ENCODE data around the gene JPH4.
A peak's percentile ranks its signal among the peaks of the same experiment; 100 is the strongest.
"Not testable (repeated sequence)": the region's sequence is repeated elsewhere in the genome, so short reads cannot be mapped to it uniquely, and the experiment has no call there.

The JPH4 gene

GRCh38 chr14:23538785-23539184 lies 39.8 kb downstream of the JPH4 start:
- no peak for DNase-seq (ENCODE audit: low read depth, low spot score)
- H3K4me3 ChIP-seq (ENCODE audit: low read length) = no peak overlapping the region

- no peak overlapping the region for H3K4me3 ChIP-seq (ENCODE audit: low read length)
- DNase-seq (ENCODE audit: low read depth, low spot score) = no peak
These were observed 40.4 kb downstream of the JPH4 start for GRCh38 chr14:23538050-23538718.

- no peak overlapping the region for H3K4me3 ChIP-seq (ENCODE audit: low read length)
- no peak for DNase-seq (ENCODE audit: low read depth, low spot score)
These were observed 41.1 kb downstream of the JPH4 start for GRCh38 chr14:23537351-23538049.

GRCh38 chr14:23536906-23537305 lies 41.7 kb downstream of the JPH4 start:
- H3K4me3 ChIP-seq (ENCODE audit: low read length); DNase-seq (ENCODE audit: low read depth, low spot score): not testable (repeated sequence)

GRCh38 chr14:23536494-23536893 lies 42.1 kb downstream of the JPH4 start:
- no peak for DNase-seq (ENCODE audit: low read depth, low spot score)
- no peak overlapping the region for H3K4me3 ChIP-seq (ENCODE audit: low read length)

- no peak for DNase-seq (ENCODE audit: low read depth, low spot score)
- no peak overlapping the region for H3K4me3 ChIP-seq (ENCODE audit: low read length)
These were observed 42.6 kb downstream of the JPH4 start for GRCh38 chr14:23535943-23536342.

GRCh38 chr14:23533652-23534435 lies 44.7 kb downstream of the JPH4 start:
- H3K4me3 ChIP-seq (ENCODE audit: low read length) = no peak overlapping the region
- no peak for DNase-seq (ENCODE audit: low read depth, low spot score)

GRCh38 chr14:23532658-23533057 lies 45.9 kb downstream of the JPH4 start:
- DNase-seq (ENCODE audit: low read depth, low spot score) = no peak
- no peak overlapping the region for H3K4me3 ChIP-seq (ENCODE audit: low read length)

- DNase-seq (ENCODE audit: low read depth, low spot score) = no peak
- H3K4me3 ChIP-seq (ENCODE audit: low read length) = no peak overlapping the region
These were observed 47.2 kb downstream of the JPH4 start for GRCh38 chr14:23531391-23531790.

- peak; percentile 41 for DNase-seq (ENCODE audit: low read depth, low spot score)
- H3K4me3 ChIP-seq (ENCODE audit: low read length) = no peak overlapping the region
These were observed 48.1 kb downstream of the JPH4 start for GRCh38 chr14:23530375-23531055.

- no peak for DNase-seq (ENCODE audit: low read depth, low spot score)
- H3K4me3 ChIP-seq (ENCODE audit: low read length) = no peak overlapping the region
These were observed 49.6 kb downstream of the JPH4 start for GRCh38 chr14:23529016-23529415.

GRCh38 chr14:23528555-23528954 lies 50.0 kb downstream of the JPH4 start:
- DNase-seq (ENCODE audit: low read depth, low spot score) = no peak
- no peak overlapping the region for H3K4me3 ChIP-seq (ENCODE audit: low read length)

GRCh38 chr14:23525611-23526010 lies 53.0 kb downstream of the JPH4 start:
- H3K4me3 ChIP-seq (ENCODE audit: low read length) = no peak overlapping the region
- no peak for DNase-seq (ENCODE audit: low read depth, low spot score)

GRCh38 chr14:23524954-23525353 lies 53.6 kb downstream of the JPH4 start:
- DNase-seq (ENCODE audit: low read depth, low spot score) = no peak
- no peak overlapping the region for H3K4me3 ChIP-seq (ENCODE audit: low read length)

GRCh38 chr14:23523229-23524016 lies 55.2 kb downstream of the JPH4 start:
- no peak for DNase-seq (ENCODE audit: low read depth, low spot score)
- H3K4me3 ChIP-seq (ENCODE audit: low read length) = no peak overlapping the region

- no peak for DNase-seq (ENCODE audit: low read depth, low spot score)
- H3K4me3 ChIP-seq (ENCODE audit: low read length) = no peak overlapping the region
These were observed 55.9 kb downstream of the JPH4 start for GRCh38 chr14:23522643-23523198.

- DNase-seq (ENCODE audit: low read depth, low spot score) = no peak
- no peak overlapping the region for H3K4me3 ChIP-seq (ENCODE audit: low read length)
These were observed 56.6 kb downstream of the JPH4 start for GRCh38 chr14:23521785-23522640.

Data from Jurkat, Clone E6-1 (cell line).